HG02610 (cell line): ENCODE results near the gene NRCAM.
"Not testable (repeated sequence)": the region's sequence is repeated elsewhere in the genome, so short reads cannot be mapped to it uniquely, and the experiment has no call there.

Source experiments
- ATAC-seq: cut with Tn5 transposase; IDR thresholded peaks from one replicate; pipeline ENCODE4 v1.9.1; 2021; ENCODE audit warnings: mild to moderate bottlenecking, moderate library complexity; ENCODE audit not compliant: unreplicated experiment

The NRCAM gene

GRCh38 chr7:108455998-108456677 lies at the start of gene NRCAM:
TSS of gene NRCAM (minus strand) at chr7:108456436. CDS start at chr7:108240064, 216,372 bp downstream.
- peak; percentile 40 for ATAC-seq

DNA sequence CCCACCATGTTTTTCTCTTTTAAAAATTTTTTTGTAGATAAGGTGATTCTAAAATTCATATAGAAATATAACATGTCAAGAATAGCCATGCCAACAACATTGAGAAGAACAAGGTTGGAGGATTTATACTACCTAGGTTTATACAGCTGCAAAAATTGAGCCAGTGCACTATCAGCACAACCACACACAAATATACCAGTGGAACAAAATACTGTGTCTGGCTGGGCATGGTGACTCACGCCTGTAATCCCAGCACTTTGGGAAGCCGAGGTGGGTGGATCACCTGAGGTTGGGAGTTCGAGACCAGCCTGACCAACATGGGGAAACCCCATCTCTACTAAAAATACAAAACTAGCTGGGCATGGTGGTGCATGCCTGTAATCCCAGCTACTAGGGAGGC lies 48.3 kb upstream of the NRCAM start:
- not testable (repeated sequence) for ATAC-seq

- peak; percentile 96 for ATAC-seq
Observed at GRCh38 chr7:108503112-108504026, 47.1 kb upstream of the NRCAM start.

GRCh38 chr7:108499566-108499965 lies 43.3 kb upstream of the NRCAM start:
- no peak for ATAC-seq

GRCh38 chr7:108498481-108498880 lies 42.2 kb upstream of the NRCAM start:
- no peak for ATAC-seq

GRCh38 chr7:108497082-108497725 lies 41.0 kb upstream of the NRCAM start:
- peak; percentile 83 for ATAC-seq

DNA sequence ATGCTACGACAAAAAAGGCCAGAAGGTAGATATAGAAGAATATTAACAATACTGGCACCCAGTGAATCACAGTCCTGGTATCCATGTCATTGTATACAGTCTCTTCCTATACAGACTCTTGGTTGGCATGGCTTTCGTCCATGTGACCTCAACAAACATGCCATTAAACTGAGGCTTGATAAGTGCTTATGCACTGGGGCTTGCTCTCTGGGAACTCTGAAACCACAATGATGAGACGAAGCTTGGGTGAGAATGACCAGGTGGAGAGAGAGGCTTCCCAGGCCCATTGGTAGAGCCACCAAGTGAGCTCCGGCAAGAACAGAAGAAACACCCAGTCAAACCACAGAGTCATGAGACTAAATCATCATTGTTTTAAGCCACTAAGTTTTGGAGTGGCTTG lies 36.5 kb upstream of the NRCAM start:
- no peak for ATAC-seq

GRCh38 chr7:108488768-108489538 lies 32.7 kb upstream of the NRCAM start:
- ATAC-seq, result no peak

GRCh38 chr7:108487646-108488045 lies 31.4 kb upstream of the NRCAM start:
- no peak for ATAC-seq

- peak; percentile 75 for ATAC-seq
Observed at GRCh38 chr7:108486291-108486966, 30.2 kb upstream of the NRCAM start.

- no peak for ATAC-seq
Observed at GRCh38 chr7:108484137-108484536, 27.9 kb upstream of the NRCAM start.

GRCh38 chr7:108480311-108480710 lies 24.1 kb upstream of the NRCAM start:
- no peak for ATAC-seq

GRCh38 chr7:108479751-108480150 lies 23.5 kb upstream of the NRCAM start:
- ATAC-seq, result no peak

GRCh38 chr7:108479118-108479517 lies 22.9 kb upstream of the NRCAM start:
- ATAC-seq, result no peak

DNA sequence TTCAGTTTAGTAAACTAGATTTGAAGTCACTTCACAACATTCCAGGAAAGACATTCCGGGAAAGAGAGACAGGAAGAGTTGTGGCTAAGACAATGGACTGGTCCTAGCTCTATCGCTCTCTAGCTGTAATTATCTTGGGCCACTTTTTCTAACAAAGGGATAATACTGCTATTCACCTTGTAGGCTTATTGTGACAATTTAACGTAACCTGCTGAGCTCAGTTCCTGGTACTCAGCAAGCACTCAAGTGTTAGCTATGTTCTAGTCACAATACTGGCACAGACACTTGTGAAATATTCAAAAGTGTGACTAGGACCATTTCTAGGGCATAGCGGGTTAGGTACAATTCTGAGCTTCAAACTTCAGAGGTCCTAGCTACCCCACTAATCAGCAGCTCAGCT lies 12.0 kb upstream of the NRCAM start:
- no peak for ATAC-seq

GRCh38 chr7:108467391-108467790 lies 11.2 kb upstream of the NRCAM start:
- no peak for ATAC-seq

DNA sequence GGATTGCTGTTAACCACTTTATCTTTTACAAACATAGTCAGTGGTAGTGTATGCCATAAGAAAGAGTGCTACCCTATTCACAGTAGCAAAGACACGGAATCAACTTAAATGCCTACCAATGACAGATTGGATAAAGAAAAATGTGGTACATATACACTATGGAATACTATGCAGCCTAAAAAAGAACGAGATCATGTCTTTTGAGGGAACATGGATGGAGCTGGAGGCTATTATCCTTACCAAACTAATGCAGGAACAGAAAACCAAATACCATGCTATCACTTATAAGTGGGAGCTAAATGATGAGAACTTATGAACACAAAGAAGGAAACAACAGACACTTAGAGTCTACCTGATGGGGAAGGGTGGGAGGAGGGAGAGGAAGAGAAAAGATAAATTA lies 10.1 kb upstream of the NRCAM start:
- ATAC-seq, result not testable (repeated sequence)

DNA sequence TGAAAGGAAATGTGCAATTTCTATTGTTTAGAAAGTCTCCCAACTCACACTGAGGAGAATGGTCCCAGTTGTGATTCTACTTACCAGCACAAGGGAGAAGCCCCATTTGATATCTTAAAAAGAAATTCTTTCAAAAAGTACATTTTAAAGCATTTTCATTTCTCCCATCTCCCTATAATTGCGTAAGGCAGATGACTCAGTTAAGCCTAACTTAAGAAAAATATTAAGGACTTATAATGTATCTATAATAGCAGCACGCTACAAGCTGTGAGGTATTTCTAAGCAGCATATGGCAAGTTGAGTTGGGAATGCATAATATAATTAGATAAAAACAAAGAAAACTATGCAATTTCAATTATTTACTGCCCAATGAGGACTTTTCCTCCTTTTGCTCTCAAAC lies 8.5 kb upstream of the NRCAM start:
- no peak for ATAC-seq

GRCh38 chr7:108463613-108464012 lies 7.4 kb upstream of the NRCAM start:
- no peak for ATAC-seq

GRCh38 chr7:108461840-108462239 lies 5.6 kb upstream of the NRCAM start:
- no peak for ATAC-seq
